ENCODE data around the gene FAM110A. TPM values are rescaled to one million over a fixed set of nuclear protein-coding genes. Genes with fewer than 3 reads are reported as not detected.
A peak's percentile ranks its signal among the peaks of the same experiment; 100 is the strongest.
"Not testable (repeated sequence)": the region's sequence is repeated elsewhere in the genome, so short reads cannot be mapped to it uniquely, and the experiment has no call there.

FAM110A gene
- total RNA-seq = 5.0 TPM

- DNase-seq = peak; percentile 91
Observed at GRCh38 chr20:833450-834150, at the start of gene FAM110A. FAM110A (plus strand) TSS chr20:833715; CDS start chr20:844805, 11,090 bp downstream.

DNA sequence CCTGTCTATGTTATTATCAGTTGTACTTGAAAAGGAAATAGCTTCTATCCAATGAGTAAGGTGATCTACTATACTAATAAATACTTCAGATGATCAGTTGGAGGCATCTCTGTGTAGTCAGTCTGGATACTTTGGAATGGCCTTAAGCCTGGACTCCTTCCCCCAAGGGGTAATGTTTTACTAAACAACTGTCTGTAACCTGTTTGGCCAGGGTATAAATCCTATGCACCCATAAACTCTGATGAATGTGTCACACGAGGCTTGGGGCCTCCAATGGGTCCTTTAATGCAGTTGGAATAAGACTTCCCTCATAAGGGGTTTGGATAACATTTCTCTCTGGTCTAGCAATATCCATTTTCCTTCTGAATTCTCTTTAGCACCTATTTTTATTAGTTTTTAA is 45.7 kb upstream of the FAM110A start:
- DNase-seq = no peak

GRCh38 chr20:791056-791455 is 42.5 kb upstream of the FAM110A start:
- DNase-seq = no peak

GRCh38 chr20:792248-792647 is 41.3 kb upstream of the FAM110A start:
- DNase-seq = no peak

DNA sequence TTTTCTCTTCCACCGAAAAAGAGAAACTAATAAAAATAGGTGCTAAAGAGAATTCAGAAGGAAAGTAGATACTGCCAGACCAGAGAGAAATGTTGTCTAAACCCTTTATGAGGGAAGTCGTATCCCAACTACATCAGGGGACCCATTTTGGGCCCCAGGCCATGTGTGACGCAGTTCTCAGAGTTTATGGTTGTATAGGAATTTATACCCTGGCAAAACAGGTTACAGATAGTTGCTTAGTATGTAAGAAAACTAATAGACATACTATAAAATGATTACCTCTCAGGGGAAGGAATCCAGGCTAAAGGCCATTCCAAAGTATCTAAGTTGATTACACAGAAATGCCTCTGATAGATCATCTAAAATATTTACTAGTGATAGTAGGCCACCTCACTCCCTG is 36.6 kb upstream of the FAM110A start:
- no peak for DNase-seq

DNA sequence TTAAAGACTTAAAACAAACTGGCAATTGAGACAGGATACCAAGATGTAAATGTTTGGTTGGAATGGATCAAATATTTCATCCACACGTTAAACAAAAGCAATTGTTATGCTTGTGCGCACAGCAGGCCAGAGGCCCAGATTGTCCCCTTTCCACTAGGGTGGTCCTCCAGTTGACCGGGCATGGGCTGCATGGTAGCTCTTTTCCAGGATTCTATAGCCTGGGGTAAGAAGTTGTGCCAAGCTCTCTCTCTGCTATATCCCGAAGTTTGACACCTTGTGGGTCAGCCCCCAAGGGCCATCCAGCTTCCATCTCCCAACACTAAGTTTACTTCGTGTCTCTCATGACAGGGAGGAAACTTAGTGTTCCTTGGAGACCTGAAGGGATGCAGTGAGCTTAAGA is 34.8 kb upstream of the FAM110A start:
- not testable (repeated sequence) for DNase-seq

GRCh38 chr20:800026-800425 is 33.5 kb upstream of the FAM110A start:
- DNase-seq = not testable (repeated sequence)

DNA sequence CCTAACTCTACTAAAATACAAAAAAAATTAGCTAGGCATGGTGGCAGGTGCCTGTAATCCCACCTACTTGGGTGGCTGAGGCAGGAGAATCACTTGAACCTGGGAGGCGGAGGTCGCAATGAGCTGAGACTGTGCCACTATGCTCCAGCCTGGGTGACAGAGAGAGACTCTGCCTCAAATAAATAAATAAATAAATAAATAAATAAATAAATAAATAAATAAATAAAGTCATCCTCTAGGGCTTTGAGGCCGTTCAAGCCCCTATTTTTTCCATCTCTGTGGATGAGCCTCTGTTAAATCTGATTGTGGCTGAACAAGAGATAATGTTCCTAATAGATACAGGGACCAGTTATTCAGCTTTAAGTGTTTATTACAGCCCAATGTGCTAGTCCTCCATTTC is 31.8 kb upstream of the FAM110A start:
- DNase-seq = no peak

DNA sequence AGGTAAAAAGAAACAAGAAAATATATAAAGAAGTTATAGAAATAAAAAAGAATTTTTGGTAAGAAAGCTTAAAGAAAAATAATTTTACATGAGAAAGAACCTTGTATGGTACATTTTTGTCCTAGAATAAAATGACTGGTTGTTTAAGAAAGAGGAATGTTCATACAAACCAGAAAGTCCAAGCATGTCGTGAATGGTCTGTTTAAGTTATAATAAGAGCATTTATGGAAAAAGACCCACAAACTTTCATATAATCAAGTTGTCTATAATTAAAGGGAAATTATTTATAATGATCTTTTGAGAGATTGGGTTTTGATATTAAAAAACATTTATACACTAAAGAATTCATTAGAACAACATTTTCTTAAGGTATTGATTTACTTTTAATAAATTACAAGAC is 27.8 kb upstream of the FAM110A start:
- DNase-seq = no peak

DNA sequence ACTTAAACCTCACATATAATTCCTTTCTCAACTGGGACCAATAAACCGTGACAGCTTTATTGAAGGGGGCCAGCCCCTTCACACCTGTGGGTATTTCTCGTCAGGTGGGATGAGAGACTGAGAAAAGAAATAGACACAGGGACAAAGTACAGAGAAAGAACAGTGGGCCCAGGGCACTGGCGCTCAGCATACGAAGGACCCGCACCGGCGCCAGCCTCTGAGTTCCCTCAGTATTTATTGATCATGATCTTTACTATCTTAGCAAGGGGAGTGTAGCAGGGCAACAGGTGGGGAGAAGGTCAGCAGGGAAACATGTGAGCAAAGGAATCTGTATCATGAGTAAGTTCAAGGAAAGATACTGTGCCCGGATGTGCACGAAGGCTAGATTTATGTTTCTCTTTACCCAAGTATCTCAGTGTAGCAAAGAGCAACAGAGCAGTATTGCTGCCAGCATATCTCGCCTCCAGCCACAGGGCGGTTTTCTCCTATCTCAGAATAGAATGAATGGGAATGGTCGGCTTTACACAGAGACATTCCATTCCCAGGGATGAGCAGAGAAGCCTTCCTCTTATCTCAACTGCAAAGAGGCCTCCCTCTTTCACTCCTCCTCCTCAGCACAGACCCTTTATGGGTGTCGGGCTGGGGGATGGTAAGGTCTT is 21.6 kb upstream of the FAM110A start:
- not testable (repeated sequence) for DNase-seq

DNA sequence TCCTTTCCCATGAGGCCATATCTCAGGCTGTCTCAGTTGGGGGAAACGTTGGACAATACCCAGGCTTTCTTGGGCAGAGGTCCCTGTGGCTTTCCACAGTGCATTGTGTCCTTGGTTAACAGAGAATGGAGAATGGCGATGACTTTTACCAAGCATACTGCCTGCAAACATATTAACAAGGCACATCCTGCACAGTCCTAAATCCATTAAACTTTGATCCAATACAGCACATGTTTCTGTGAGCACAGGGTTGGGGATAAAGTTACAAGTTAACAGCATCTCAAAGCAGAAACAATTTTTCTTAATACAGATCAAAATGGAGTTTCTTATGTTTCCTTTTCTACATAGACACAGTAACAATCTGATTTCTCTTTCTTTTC is 21.1 kb upstream of the FAM110A start:
- not testable (repeated sequence) for DNase-seq

GRCh38 chr20:813390-813789 is 20.1 kb upstream of the FAM110A start:
- DNase-seq = no peak

- no peak for DNase-seq
Observed at GRCh38 chr20:815226-815625, 18.3 kb upstream of the FAM110A start.

DNA sequence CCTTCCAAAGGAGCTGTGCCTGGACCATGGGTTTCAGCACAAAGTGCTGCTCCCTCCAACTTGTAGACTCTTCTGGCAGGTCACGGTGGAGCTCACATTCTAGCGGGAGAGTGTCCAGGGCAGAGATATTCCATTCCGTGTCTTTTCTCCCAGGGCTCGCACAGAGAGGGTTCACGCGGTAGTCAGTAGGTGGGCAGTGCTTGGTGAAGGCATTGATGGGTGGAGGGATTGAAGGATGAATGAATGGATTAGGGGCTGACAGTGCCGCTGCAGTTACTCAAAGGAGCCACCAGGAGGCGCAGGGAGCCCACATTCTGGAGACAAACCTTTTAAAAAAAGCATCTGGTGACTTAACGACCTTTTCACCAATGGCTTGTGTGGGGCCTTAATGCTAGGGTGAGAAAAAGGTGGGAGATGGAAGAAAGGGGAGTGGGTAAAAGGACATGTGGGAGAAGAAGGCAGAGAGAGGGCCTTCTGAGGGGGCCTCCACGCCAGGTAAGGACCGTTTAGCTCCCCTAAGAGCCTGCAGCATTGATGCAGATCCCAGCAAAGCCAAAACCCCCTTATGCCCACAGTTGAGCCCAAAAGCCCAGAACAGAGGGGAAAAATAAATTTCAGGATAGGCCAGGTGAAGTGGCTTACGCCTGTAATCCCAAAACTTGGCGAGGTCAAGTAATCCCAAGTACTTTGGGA is 17.5 kb upstream of the FAM110A start:
- peak; percentile 29 for DNase-seq

GRCh38 chr20:818001-818664 is 15.4 kb upstream of the FAM110A start:
- DNase-seq = no peak

DNA sequence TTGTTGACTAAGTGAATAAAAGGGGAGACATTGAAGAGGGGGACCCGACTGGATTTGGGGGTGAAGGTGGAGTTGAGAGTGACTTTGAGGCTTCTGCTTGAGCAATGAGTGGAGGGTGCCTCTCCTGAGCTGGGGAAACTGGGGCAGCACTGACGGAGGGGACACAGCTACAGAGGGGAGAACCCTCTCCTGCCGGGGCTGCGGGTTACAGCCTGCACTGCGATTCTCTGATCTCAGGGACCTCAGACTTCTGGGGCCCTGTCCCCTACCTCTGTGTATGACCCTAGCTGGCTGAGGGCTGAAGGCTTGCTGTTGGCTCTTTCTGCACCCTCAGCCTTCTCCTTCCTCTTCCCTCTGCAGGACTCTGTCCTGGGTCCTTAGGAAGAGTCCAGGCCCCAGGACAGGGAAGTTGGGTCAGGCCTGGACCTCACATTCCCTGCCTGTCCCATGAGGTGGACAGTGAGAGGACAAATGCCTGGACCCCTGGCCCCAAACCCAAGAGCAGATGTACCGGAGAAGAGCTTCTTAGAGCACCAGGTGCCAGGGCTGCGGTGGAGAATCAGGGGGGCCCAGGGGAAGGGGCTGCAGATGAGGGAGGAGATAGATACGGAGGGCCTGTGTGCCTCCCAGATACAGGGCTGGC is 13.7 kb upstream of the FAM110A start:
- no peak for DNase-seq

GRCh38 chr20:820323-820953 is 13.1 kb upstream of the FAM110A start:
- DNase-seq = no peak

- DNase-seq = no peak
Observed at GRCh38 chr20:821046-821730, 12.3 kb upstream of the FAM110A start.

DNA sequence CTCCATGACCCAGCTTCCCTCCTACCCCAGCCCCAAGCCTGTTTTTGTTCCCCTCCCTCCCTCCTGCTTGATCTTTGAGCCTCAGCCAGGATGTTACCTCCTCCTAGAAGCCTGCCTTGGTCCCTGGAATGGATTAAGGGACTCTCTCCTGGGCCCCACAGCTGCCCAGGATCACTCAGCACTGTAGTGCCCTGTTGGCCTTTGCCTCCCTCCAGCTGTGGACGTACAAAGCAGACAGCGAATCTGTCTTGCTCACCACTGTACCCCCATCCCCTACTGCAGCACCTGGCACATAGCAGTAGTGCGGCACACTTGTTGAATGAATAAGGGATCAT is 11.8 kb upstream of the FAM110A start:
- DNase-seq = no peak

- DNase-seq = no peak
Observed at GRCh38 chr20:822651-823573, 10.6 kb upstream of the FAM110A start.

DNA sequence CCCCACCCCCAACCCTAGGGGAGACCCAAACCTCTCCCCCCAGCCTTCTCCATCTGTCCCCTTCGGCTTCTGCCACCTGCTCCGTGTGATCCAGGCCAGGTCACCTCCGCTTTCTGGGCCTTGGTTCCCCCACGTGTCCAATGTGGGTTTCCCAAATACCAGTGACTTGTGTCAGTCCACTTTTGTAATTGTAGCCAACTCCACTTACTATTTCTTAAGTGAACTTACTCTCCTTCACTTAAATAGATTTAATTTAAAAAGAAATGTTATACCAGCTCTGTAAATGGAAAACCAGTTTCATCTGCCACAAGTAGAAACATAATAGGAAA is 10.0 kb upstream of the FAM110A start:
- DNase-seq = no peak
